Spleen (tissue), 7 donors: ENCODE data around the gene TMSB4X.

Experiments used
- CTCF ChIP-seq, 11 experiments: fragments of 200-600 bp in 7 of 11; fragments of 450-650 bp in 4 of 11; sonication (generic) in 4 of 11; IDR thresholded peaks in 8 of 11; conservative IDR thresholded peaks in 3 of 11; 1 replicate in 7 of 11; 2 replicates in 4 of 11; pipeline versions ENCODE4 v1.4.0 to v1.8.0; 2016 to 2021; ENCODE audit warnings: antibody characterized with exemption in 11 of 11, inconsistent platforms in 4 of 11, mild to moderate bottlenecking in 1 of 11
- POLR2A ChIP-seq, 3 donors: fragments of 450-650 bp; IDR thresholded peaks; one replicate each; pipeline ENCODE4 v1.5.1; 2017; ENCODE audit warnings: antibody characterized with exemption in 3 of 3, mild to moderate bottlenecking in 1 of 3
- donor health status: DM: no; HTN: no; CAD: no; lungs with moderate emphysema.
- donor health status: DM: no; HTN: no; CAD: no.
- donor health status: DM: no; HTN: no; CAD: no.

DNA sequence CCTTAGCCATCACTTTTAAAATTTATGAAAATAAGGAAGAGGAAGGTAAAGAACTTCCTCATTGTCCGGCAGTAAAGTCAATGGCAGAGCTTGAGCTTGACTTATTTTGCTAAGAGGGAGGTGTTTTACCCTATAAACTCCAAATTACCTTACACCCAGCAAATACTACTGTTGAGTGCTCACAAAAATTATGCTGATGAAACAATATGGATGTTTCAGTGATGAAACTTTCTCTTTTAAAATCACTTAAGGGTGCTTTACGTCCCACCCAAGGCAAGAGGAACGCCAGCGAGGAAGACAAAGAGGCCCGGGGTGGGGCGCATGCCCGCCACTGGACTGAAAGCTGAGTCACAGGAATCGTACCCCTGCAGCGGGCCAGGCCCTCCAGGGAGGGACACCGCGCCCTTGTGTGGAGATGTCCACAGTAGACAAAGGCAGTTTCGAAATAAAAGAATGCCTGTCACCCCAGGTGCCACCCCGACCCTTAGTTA is 560 bp upstream of the TMSB4X start:
- TF ChIP-seq CTCF (IDR thresholded peaks at IDR 0.05 in 8 of 11, conservative IDR thresholded peaks at IDR 0.05 in 3 of 11) (no peak), POLR2A (IDR thresholded peaks at IDR 0.05) (no peak)
